Stimulated activated CD8-positive, alpha-beta memory T cell treated with anti-CD3 and anti-CD28 coated beads, Interleukin-7, amount 100 ng/mL, for 4 hours (primary cell): Measurements from ENCODE around the gene TMEM184B.
"Not testable (repeated sequence)": the region's sequence is repeated elsewhere in the genome, so short reads cannot be mapped to it uniquely, and the experiment has no call there.

Experiments
- DNase-seq, 2 donors: peaks; one replicate each; pipeline ENCODE4 v3.0.0-alpha.2; 2020; ENCODE audit warnings: low read depth in 2 of 2

Gene TMEM184B

GRCh38 chr22:38181453-38182200 lies 91.2 kb downstream of the TMEM184B start, which contains the start of gene PLA2G6:
PLA2G6 (minus strand) TSS chr22:38181830; CDS start chr22:38169426, 12,404 bp downstream.
- peak; percentile 93 to 94 for DNase-seq

GRCh38 chr22:38180841-38181452 lies 91.9 kb downstream of the TMEM184B start:
- DNase-seq = no peak

- not testable (repeated sequence) for DNase-seq
Observed at GRCh38 chr22:38178605-38178937, 94.2 kb downstream of the TMEM184B start.

- DNase-seq = no peak
Observed at GRCh38 chr22:38177926-38178604, 94.7 kb downstream of the TMEM184B start.

- DNase-seq = not testable (repeated sequence)
Observed at GRCh38 chr22:38177571-38177925, 95.3 kb downstream of the TMEM184B start.

GRCh38 chr22:38177044-38177443 lies 95.8 kb downstream of the TMEM184B start:
- no peak for DNase-seq

DNA sequence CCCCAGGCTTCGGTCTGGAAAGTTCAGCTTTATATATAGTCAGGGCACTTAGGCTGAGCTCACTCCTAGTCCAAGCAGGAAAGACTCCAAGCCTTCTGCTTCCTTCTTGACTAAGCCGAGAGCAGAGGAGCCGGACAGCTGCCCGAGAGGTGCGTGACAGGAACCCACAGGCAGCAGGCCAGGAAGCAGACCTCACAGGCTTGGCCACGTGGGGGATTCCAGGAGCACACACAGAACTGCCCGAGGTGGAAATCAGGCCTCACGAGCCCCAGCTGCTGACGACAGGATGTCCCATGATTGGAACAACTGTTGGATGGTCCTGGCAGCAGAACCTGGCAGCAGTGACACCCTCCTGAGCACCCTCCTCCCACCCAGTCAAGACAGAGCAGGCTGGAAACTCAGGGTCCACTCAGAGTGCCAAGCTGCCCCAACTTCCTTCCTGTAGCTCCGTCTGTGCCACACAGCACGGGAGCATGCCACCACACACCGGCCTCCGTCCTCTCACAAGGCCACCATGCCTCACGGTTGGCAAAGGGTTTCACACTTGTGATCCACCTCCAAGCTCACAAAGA lies 96.6 kb downstream of the TMEM184B start:
- peak in 1 of 2 donors; percentile 46 for DNase-seq

GRCh38 chr22:38175206-38176118 lies 97.3 kb downstream of the TMEM184B start:
- no peak for DNase-seq

- DNase-seq = no peak
Observed at GRCh38 chr22:38174626-38175025, 98.2 kb downstream of the TMEM184B start.

- no peak for DNase-seq
Observed at GRCh38 chr22:38173641-38173906, 99.2 kb downstream of the TMEM184B start.

DNA sequence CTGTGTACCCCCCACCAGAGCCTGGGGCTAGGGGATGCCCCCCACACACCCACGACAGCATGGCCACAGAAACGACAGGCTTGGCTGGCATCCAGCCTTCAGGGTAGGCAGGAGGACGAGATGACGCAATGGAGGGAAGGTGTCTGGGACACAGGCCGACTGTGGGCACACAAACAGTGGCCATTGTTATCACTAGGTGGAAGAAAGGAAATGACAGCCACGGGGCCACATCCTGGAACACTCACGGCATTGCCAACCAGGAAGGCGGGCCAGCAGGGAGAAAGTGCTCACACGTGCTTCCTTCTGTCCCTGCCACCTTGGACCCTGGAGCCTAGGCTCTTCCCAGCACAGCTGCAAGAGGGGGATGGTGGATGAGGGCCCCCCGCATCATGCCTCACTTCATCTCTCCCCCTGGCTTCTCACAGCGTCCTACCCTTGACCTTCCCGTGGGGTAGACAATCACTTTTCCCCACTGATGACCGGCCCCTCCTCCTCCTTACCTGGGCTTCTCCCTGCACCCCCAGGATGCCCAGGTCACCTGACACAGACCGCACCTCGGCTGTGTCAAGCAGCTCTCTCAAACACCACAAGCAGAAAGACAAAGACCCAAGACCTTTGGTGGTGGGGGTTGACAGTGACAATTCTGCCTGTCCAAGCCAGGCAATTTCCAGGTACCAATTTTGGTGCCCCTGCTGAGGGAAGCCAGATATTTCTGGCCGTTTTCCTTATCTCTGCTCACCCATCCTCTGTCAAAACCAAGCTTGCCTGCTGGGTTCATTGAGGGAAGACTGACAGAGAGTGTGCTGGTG lies 99.8 kb downstream of the TMEM184B start:
- peak; percentile 35 to 65 for DNase-seq

- no peak for DNase-seq
Observed at GRCh38 chr22:38171927-38172831, 100.6 kb downstream of the TMEM184B start.

DNA sequence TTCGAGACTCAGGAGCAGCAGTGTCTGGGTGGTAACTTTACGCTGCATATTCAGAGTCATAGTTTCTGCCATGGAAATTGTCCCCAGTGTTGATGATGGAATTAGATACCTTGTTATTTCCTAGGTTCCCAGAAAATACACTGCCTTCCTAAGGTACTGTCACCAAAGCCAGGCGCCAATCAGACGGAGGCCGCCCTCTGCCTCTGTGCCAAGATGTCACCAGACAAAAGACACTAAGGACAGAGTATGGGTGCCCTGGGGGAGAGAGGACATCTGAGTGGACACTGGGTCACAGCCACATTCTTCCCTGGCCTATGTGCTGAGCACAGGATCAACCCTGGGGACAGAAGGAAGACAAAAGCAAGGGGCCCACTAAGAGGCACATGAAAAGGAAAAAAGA lies 102.3 kb downstream of the TMEM184B start:
- DNase-seq = no peak
